Epithelial cell of prostate (primary cell): ENCODE measurements around the gene TCF4.

Source experiments
- DNase-seq: peaks from one replicate; pipeline ENCODE4 v3.0.0-alpha.2; 2011; ENCODE audit warnings: low read depth, low spot score
- H3K27ac ChIP-seq: fragments of 450-650 bp; 2 replicates; pipeline ENCODE4 v1.5.1; 2017; ENCODE audit warnings: mild to moderate bottlenecking

Gene TCF4

GRCh38 chr18:55317324-55317723, 270.7 kb downstream of the TCF4 start:
- H3K27ac ChIP-seq: no peak overlapping the region

DNA sequence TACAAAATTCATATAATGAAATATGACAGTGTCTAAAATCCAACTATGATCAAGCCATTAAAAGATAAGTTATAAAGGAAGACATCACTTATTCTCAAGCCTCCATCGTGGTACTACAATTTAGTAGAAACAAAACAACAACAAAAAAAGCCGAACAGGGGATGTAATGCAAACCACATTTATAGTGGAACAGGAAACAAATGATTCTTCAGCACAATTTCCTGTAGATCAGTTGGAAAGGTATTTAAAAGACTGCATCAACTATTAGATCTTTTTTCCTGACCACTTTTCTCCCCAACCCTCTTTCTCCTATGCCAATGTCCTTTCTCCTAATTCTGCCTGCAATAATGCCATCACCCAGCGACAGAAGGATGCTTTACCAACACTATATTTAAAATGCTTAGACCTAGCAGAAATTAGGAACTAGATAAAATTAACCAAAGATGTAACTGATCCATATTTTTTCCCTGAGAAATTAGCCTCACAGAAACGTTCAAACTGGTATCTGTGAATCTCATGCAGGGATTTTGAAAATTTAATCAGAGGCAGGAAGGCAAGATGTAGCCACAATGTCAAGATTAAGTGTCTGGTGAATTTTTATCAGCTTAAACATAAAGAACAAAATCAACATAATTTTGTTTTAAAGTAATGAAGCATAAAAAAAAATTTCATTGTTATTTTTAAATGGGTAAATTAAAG, 271.4 kb downstream of the TCF4 start:
- no peak overlapping the region for H3K27ac ChIP-seq
- no peak for DNase-seq

More at GRCh38 chr18:55317324-55317723, 270.7 kb downstream of the TCF4 start:
- no peak for DNase-seq

- H3K27ac ChIP-seq: no peak overlapping the region
- no peak for DNase-seq
These were observed 273.3 kb downstream of the TCF4 start for GRCh38 chr18:55314615-55315237.

- no peak for DNase-seq
- H3K27ac ChIP-seq: no peak overlapping the region
These were observed 274.0 kb downstream of the TCF4 start for GRCh38 chr18:55314031-55314430.

- H3K27ac ChIP-seq: no peak overlapping the region
- no peak for DNase-seq
These were observed 277.1 kb downstream of the TCF4 start for GRCh38 chr18:55310863-55311262.

GRCh38 chr18:55310044-55310676, 277.8 kb downstream of the TCF4 start:
- H3K27ac ChIP-seq: no peak overlapping the region
- no peak for DNase-seq

DNA sequence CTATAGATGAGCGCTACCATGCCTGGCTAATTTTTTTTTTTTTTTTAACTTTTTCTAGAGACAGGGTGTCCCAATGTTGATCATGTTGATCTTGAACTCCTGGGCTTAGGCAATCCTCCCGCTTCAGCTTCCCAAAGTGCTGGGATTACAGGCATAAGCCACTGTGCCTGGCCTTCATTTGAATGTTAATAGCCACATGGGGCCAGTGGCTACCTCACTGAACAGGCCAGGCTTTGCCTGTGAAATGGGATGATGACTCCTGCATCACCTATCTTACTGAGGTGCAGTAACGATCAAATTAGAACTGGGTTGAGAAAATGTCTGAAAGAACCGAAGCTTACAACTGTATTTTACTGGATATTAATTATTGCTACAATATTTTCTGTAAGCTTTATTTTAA, 278.7 kb downstream of the TCF4 start:
- DNase-seq: no peak
- H3K27ac ChIP-seq: no peak overlapping the region

DNA sequence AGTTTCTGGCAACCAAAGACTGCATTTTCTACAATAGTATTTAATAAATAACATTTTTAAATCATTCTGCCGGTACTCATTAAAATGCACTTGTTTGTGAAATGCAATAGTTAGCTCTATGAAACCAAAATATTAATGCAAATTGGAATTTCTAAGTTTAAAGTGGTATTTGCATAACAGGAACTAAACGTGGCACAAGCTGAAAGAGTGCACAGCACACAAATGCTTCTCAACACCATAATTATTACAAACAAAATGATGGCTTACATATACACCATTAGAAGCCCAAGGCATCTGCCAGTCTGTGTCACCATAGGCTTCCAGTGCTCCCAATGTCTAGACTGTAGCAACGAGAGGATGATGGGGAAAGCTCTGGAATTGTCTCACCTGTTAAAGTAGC, 280.5 kb downstream of the TCF4 start:
- no peak overlapping the region for H3K27ac ChIP-seq
- DNase-seq: no peak

DNA sequence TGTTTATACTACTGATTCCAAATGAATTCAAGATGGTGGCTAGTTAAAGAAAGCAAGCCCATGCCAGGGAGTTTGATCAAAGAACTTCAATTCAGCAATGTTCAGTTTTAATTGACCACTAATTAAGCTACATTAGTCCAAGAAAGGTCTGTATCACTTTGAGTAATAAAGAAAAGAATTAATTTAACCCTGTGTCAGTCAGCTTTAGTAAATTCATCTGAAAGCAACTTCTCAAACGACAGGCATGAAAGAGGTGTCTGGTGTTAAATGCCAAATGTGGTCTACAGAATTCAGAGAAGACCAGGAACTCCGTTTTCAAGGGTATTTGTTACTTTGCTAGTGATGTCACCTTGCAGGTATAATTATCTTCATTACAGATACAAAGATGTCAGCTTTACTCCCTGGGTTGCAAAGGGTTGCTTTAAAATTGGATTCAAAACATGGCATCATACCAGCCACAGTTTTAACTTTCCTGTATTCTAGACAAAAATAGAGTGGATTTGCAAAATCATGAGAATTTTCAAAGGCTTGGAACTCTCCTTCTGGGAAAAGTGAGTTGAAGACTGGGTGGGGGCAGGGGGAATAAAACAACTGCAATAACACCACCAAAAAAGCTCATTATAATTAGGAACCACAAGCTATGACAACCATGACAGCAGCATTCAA, 281.5 kb downstream of the TCF4 start:
- DNase-seq: no peak
- no peak overlapping the region for H3K27ac ChIP-seq

DNA sequence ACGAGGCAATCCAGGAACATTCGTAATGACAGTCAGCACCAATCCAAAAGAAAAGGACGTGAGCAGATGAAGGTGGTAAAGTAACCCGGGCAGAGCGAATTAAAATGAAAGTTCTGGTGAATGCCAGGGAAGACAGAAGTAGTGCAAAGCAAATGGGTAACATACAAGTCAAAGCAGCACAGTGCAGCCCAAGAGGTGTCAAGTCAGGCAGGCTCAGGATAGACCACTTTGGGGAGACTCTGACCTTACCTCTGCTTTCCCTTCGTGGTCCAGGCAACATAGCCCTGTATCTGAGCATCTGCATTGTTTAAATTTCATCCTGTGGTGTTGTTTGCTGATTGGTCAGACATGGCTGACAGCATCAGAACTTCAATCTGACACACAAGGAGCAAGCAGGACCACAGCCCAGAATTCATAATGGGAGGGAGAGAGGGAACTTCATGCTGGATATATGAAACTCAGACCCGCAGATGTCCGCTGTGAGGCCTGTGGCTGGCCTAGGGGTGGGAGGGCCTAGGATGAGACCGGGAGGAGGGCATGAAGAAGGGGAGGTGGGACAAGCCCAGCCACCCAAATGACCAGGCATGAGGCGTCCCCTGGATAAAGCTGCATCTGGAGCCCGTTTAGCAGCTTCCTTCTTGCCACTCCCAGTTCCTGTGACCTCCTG, 285.7 kb downstream of the TCF4 start:
- DNase-seq: no peak
- H3K27ac ChIP-seq: no peak overlapping the region

- no peak for DNase-seq
- no peak overlapping the region for H3K27ac ChIP-seq
These were observed 286.2 kb downstream of the TCF4 start for GRCh38 chr18:55301824-55302166.

- H3K27ac ChIP-seq: no peak overlapping the region
- DNase-seq: no peak
These were observed 287.0 kb downstream of the TCF4 start for GRCh38 chr18:55300936-55301531.

GRCh38 chr18:55300421-55300935, 287.5 kb downstream of the TCF4 start:
- H3K27ac ChIP-seq: no peak overlapping the region
- DNase-seq: no peak

- H3K27ac ChIP-seq: no peak overlapping the region
- DNase-seq: no peak
These were observed 291.2 kb downstream of the TCF4 start for GRCh38 chr18:55296778-55297177.

DNA sequence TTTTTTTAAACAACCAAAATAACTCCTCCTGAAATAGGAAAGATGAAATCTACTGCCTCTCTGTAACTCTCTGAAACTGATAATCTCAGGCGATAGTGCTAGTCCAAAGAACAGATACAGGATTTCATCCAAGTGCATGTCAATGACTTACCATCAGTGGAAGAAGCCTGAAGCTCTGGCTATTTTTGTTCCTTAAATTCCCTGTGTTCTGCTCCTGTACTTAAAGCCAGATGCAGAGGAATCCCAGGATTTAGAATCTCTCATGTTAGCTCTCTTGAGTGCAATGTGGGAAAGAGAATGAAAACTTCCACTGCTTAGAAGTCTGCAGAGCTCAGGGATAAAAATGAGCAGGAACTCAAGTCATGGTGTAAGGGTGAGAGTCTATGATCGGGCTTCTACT, 291.9 kb downstream of the TCF4 start:
- no peak overlapping the region for H3K27ac ChIP-seq
- no peak for DNase-seq

- no peak for DNase-seq
- no peak overlapping the region for H3K27ac ChIP-seq
These were observed 297.1 kb downstream of the TCF4 start for GRCh38 chr18:55290898-55291297.

GRCh38 chr18:55289775-55290174, 298.2 kb downstream of the TCF4 start:
- no peak for DNase-seq
- H3K27ac ChIP-seq: no peak overlapping the region

DNA sequence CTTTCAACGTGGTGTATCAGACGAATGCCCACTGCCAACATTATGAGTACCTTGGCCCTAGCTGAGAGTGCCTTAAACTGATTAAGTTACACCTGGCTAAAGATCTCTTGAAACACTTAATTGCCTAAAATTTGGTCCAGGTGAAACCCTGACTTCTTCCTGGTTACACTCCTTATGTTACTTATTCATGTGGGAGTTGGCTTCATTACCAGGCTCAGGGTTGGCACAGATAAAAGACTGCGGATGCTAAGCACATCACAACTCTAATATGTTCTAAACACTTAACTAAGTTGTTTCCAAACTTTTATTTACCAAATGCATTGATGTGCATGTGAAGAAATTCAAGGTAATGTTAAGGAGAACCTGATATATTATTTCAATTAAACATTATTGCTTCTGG, 298.9 kb downstream of the TCF4 start:
- no peak for DNase-seq
- H3K27ac ChIP-seq: no peak overlapping the region

- DNase-seq: no peak
- no peak overlapping the region for H3K27ac ChIP-seq
These were observed 299.8 kb downstream of the TCF4 start for GRCh38 chr18:55287935-55288868.
